Renal pelvis (tissue), 3 donors: Measurements from ENCODE around the gene SMIM33. TPM values are rescaled to one million over a fixed set of nuclear protein-coding genes. Genes with fewer than 3 reads are reported as not detected.

Source experiments
- polyA plus RNA-seq, 3 donors: library from polyadenylated mRNA; unstranded; fragments of 120-200 nt; gene quantifications; one replicate each; pipeline ENCODE4 v1.2.1, GENCODE V29; 2013; ENCODE audit not compliant: insufficient read length in 3 of 3

SMIM33 gene
- polyA plus RNA-seq, 3 donors: 0.12 TPM; not detected in 2

Other genes with a start within 250 kb of the SMIM33 start
- 100 to 1,000 TPM; 576 to 652 (median 629) TPM for gene MATR3, start 177.3 kb upstream of the SMIM33 start, polyA plus RNA-seq
- 100 to 1,000 TPM; 152 to 163 (median 163) TPM for gene PAIP2, start 129.2 kb upstream of the SMIM33 start, polyA plus RNA-seq
- gene SLC23A1, start 87.7 kb upstream of the SMIM33 start, polyA plus RNA-seq: 10 to 100 TPM; 15.0 to 22.0 (median 18.0) TPM
- gene MZB1, start 81.1 kb upstream of the SMIM33 start, polyA plus RNA-seq: 1 to 10 TPM in 1 of 3 donors, under 1 TPM in 2; 0.61 to 1.1 (median 0.73) TPM
- 1 to 10 TPM; 2.8 to 4.2 (median 3.5) TPM for gene PROB1, start 75.9 kb upstream of the SMIM33 start, polyA plus RNA-seq
- gene SPATA24, start 66.9 kb upstream of the SMIM33 start, polyA plus RNA-seq: 10 to 100 TPM in 2 of 3 donors, 1 to 10 TPM in 1; 9.9 to 20.2 (median 13.6) TPM
- gene DNAJC18, start 31.5 kb upstream of the SMIM33 start, polyA plus RNA-seq: 10 to 100 TPM; 19.8 to 23.4 (median 22.0) TPM
- gene ECSCR, start 8.3 kb upstream of the SMIM33 start, polyA plus RNA-seq: 10 to 100 TPM; 21.7 to 30.4 (median 24.4) TPM
- gene STING1, start 11.8 kb downstream of the SMIM33 start, polyA plus RNA-seq: 10 to 100 TPM; 33.0 to 41.3 (median 34.1) TPM
- 100 to 1,000 TPM; 138 to 149 (median 141) TPM for gene UBE2D2, start 90.3 kb downstream of the SMIM33 start, polyA plus RNA-seq
- gene CXXC5, start 177.3 kb downstream of the SMIM33 start, polyA plus RNA-seq: 100 to 1,000 TPM; 190 to 206 (median 205) TPM